Measurements from ENCODE around the gene CCNL2.

The CCNL2 gene

GRCh38 chr1:1426496-1427105 lies 27.5 kb upstream of the CCNL2 start:
- H3K4me1 ChIP-seq (ENCODE audit: low read depth, poor library complexity, severe bottlenecking): peaks cover 13% of the 10 kb centered on the region
- H3K4me2 ChIP-seq: no peak overlapping the region
- H3K27me3 ChIP-seq (ENCODE audit: insufficient read depth, low read depth): peaks cover 36% of the 10 kb centered on the region
- no peak overlapping the region for H3K4me3 ChIP-seq (IDR thresholded peaks at IDR 0.05; ENCODE audit: insufficient read depth, low read depth, low read length)
- H2AFZ ChIP-seq (ENCODE audit: low read depth): no peak overlapping the region
- TF ChIP-seq CTCF (conservative IDR thresholded peaks at IDR 0.05; ENCODE audit: low read depth, low read length): no peak
- H3K79me2 ChIP-seq (ENCODE audit: insufficient read depth, low read depth): no peaks in the 10 kb centered on the region
- H3K36me3 ChIP-seq (ENCODE audit: insufficient read depth): no peaks in the 10 kb centered on the region
- H4K20me1 ChIP-seq (ENCODE audit: insufficient read depth): no peaks in the 10 kb centered on the region
- H3K9ac ChIP-seq: no peak overlapping the region
- H3K27ac ChIP-seq: no peak overlapping the region

- Histone ChIP-seq H3K4me1 (ENCODE audit: low read depth, poor library complexity, severe bottlenecking) (peaks cover 13% of the 10 kb centered on the region), H3K79me2 (ENCODE audit: insufficient read depth, low read depth) (no peaks in the 10 kb centered on the region), H3K27me3 (ENCODE audit: insufficient read depth, low read depth) (peaks cover 31% of the 10 kb centered on the region), H3K36me3 (ENCODE audit: insufficient read depth) (no peaks in the 10 kb centered on the region), H3K4me3 (IDR thresholded peaks at IDR 0.05; ENCODE audit: insufficient read depth, low read depth, low read length) (no peak overlapping the region), H3K27ac (no peak overlapping the region), H3K4me2 (no peak overlapping the region), H2AFZ (ENCODE audit: low read depth) (no peak overlapping the region), H4K20me1 (ENCODE audit: insufficient read depth) (no peaks in the 10 kb centered on the region), H3K9ac (no peak overlapping the region)
- TF ChIP-seq CTCF (conservative IDR thresholded peaks at IDR 0.05; ENCODE audit: low read depth, low read length): no peak
Measured at GRCh38 chr1:1425753-1426495, 26.8 kb upstream of the CCNL2 start.

- Histone ChIP-seq H3K4me2 (no peak overlapping the region), H3K36me3 (ENCODE audit: insufficient read depth) (no peaks in the 10 kb centered on the region), H3K27me3 (ENCODE audit: insufficient read depth, low read depth) (peaks cover 26% of the 10 kb centered on the region), H2AFZ (ENCODE audit: low read depth) (no peak overlapping the region), H3K4me3 (IDR thresholded peaks at IDR 0.05; ENCODE audit: insufficient read depth, low read depth, low read length) (no peak overlapping the region), H3K27ac (no peak overlapping the region), H4K20me1 (ENCODE audit: insufficient read depth) (no peaks in the 10 kb centered on the region), H3K79me2 (ENCODE audit: insufficient read depth, low read depth) (no peaks in the 10 kb centered on the region), H3K4me1 (ENCODE audit: low read depth, poor library complexity, severe bottlenecking) (peaks cover 13% of the 10 kb centered on the region), H3K9ac (no peak overlapping the region)
- TF ChIP-seq CTCF (conservative IDR thresholded peaks at IDR 0.05; ENCODE audit: low read depth, low read length): no peak
Measured at GRCh38 chr1:1425426-1425752, 26.3 kb upstream of the CCNL2 start.

- no peak overlapping the region for H3K9ac ChIP-seq
- peaks cover 13% of the 10 kb centered on the region for H3K4me1 ChIP-seq (ENCODE audit: low read depth, poor library complexity, severe bottlenecking)
- no peak overlapping the region for H3K4me2 ChIP-seq
- H3K27ac ChIP-seq: no peak overlapping the region
- H3K79me2 ChIP-seq (ENCODE audit: insufficient read depth, low read depth): no peaks in the 10 kb centered on the region
- H3K27me3 ChIP-seq (ENCODE audit: insufficient read depth, low read depth): peaks cover 20% of the 10 kb centered on the region
- TF ChIP-seq CTCF (conservative IDR thresholded peaks at IDR 0.05; ENCODE audit: low read depth, low read length): no peak
- no peak overlapping the region for H2AFZ ChIP-seq (ENCODE audit: low read depth)
- no peak overlapping the region for H3K4me3 ChIP-seq (IDR thresholded peaks at IDR 0.05; ENCODE audit: insufficient read depth, low read depth, low read length)
- no peaks in the 10 kb centered on the region for H3K36me3 ChIP-seq (ENCODE audit: insufficient read depth)
- H4K20me1 ChIP-seq (ENCODE audit: insufficient read depth): no peaks in the 10 kb centered on the region
Measured at GRCh38 chr1:1424707-1425106, 25.6 kb upstream of the CCNL2 start.

Measured in KMS-11 (cell line).